ENCODE results near the gene KCNMB2. TPM values are rescaled to one million over a fixed set of nuclear protein-coding genes. Genes with fewer than 3 reads are reported as not detected.

Gene KCNMB2
- total and polyA plus RNA-seq, 8 donors, result 0.69 to 38.0 (median 2.3) TPM

GRCh38 chr3:178597371-178597770, 61.1 kb downstream of the KCNMB2 start:
- Histone ChIP-seq H3K9me3 (no peaks in the 10 kb centered on the region), H3K4me1 (no peaks in the 10 kb centered on the region), H3K36me3 (no peaks in the 10 kb centered on the region), H3K27ac (no peak overlapping the region), H3K27me3 (no peaks in the 10 kb centered on the region), H3K4me3 (no peak overlapping the region)
- FAIRE-seq (no peak), ATAC-seq (no peak), DNase-seq (no peak)
- no peak for TF ChIP-seq CTCF (IDR thresholded peaks at IDR 0.05)
- intact Hi-C loops (cut with DNase I), result no loop called here
- WGBS, 2 donors, result 64 to 67% methylated on average over 2 of the region's 2 CpGs

- Histone ChIP-seq H3K4me1 (no peaks in the 10 kb centered on the region), H3K9me3 (no peaks in the 10 kb centered on the region), H3K4me3 (no peak overlapping the region), H3K27ac (no peak overlapping the region), H3K27me3 (no peaks in the 10 kb centered on the region), H3K36me3 (no peaks in the 10 kb centered on the region)
- intact Hi-C loops (cut with DNase I), result no loop called here
- FAIRE-seq (no peak), DNase-seq (no peak), ATAC-seq (no peak)
- WGBS, 2 donors, result 26 to 61% methylated on average over 2 of the region's 2 CpGs
- TF ChIP-seq CTCF (IDR thresholded peaks at IDR 0.05), result no peak
These were observed 66.6 kb downstream of the KCNMB2 start for GRCh38 chr3:178602856-178603255.

- FAIRE-seq, result no peak
- ATAC-seq, result no peak
- H3K4me1 ChIP-seq, result no peaks in the 10 kb centered on the region
- DNase-seq, result no peak
- no peak for TF ChIP-seq CTCF (IDR thresholded peaks at IDR 0.05)
- intact Hi-C loops (cut with DNase I), result no loop called here
- H3K27ac ChIP-seq, result no peak overlapping the region
- H3K36me3 ChIP-seq, result no peaks in the 10 kb centered on the region
- no peaks in the 10 kb centered on the region for H3K27me3 ChIP-seq
- H3K9me3 ChIP-seq, result no peaks in the 10 kb centered on the region
- no peak overlapping the region for H3K4me3 ChIP-seq
- 30 to 59% methylated on average over 1 of the region's 1 CpG for WGBS, 2 donors
These were observed 67.5 kb downstream of the KCNMB2 start for GRCh38 chr3:178603735-178604134.

- no peaks in the 10 kb centered on the region for H3K9me3 ChIP-seq
- ATAC-seq (no peak), FAIRE-seq (no peak), DNase-seq (no peak)
- 56 to 69% methylated on average over 3 of the region's 3 CpGs for WGBS, 2 donors
- H3K4me3 ChIP-seq, result no peak overlapping the region
- no peak overlapping the region for H3K27ac ChIP-seq
- no peak for TF ChIP-seq CTCF (IDR thresholded peaks at IDR 0.05)
- intact Hi-C loops (cut with DNase I), result no loop called here
- no peaks in the 10 kb centered on the region for H3K36me3 ChIP-seq
- no peaks in the 10 kb centered on the region for H3K27me3 ChIP-seq
- H3K4me1 ChIP-seq, result no peaks in the 10 kb centered on the region
These were observed 82.0 kb downstream of the KCNMB2 start for GRCh38 chr3:178618197-178618596.

- TF ChIP-seq CTCF (IDR thresholded peaks at IDR 0.05), result no peak
- H3K27me3 ChIP-seq, result no peaks in the 10 kb centered on the region
- DNase-seq, result no peak
- ATAC-seq, result no peak
- intact Hi-C loops (cut with DNase I), result no loop called here
- 74 to 79% methylated on average over 2 of the region's 2 CpGs for WGBS, 2 donors
- H3K4me3 ChIP-seq, result no peak overlapping the region
- H3K36me3 ChIP-seq, result no peaks in the 10 kb centered on the region
- no peak overlapping the region for H3K27ac ChIP-seq
- H3K9me3 ChIP-seq, result no peaks in the 10 kb centered on the region
- no peaks in the 10 kb centered on the region for H3K4me1 ChIP-seq
- FAIRE-seq, result no peak
These were observed 82.7 kb downstream of the KCNMB2 start for GRCh38 chr3:178618896-178619295.
